ENCODE measurements around the gene LEO1.
A peak's percentile ranks its signal among the peaks of the same experiment; 100 is the strongest.

Gene LEO1
- 39.2 to 58.9 (median 47.9) reads per million in 4 experiments for total RNA-seq

DNA sequence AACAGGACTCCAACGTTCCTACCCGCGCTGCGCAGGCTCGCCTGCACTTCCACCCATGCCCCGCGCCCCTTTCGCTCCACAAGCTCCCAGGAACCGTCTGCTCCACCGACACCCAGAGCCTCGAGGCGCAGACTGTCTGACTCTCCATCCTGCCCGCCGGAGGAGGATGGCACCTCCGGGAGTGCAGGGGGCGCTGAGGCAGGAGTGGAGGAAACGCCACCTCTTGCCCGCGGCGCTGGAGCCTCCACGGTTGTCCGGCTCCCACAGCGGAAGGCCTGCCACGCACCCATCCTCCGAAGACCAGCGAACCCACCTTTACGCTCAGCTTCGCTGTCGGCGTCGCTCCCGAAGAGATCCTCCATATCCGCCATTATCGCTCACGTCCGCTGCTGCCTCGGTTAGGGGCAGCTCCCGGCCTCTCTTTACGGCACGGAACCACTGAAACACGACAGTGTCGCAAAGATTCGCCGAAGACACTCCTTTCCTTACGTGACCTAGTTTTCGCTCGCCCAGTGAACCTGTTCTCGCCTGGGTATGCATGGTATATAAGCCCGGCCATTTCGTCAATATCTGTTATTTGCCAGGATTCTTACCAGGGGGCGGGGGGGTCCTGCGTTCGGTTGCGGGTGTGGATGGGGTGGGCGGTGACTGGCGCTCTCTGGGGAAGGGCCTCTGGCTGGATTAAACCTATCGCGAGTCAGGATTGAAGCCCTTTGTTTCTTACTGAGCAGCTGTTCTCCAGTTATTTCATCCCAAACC lies at the start of gene LEO1:
TSS of gene LEO1 (minus strand) at position 404 of the 759 bp plus-strand sequence. CDS start at position 371, 33 bp downstream.
- DNase-seq: peak; percentile 84

GRCh38 chr15:52021128-52021671 lies 49.6 kb upstream of the LEO1 start:
- DNase-seq: peak; percentile 29

DNA sequence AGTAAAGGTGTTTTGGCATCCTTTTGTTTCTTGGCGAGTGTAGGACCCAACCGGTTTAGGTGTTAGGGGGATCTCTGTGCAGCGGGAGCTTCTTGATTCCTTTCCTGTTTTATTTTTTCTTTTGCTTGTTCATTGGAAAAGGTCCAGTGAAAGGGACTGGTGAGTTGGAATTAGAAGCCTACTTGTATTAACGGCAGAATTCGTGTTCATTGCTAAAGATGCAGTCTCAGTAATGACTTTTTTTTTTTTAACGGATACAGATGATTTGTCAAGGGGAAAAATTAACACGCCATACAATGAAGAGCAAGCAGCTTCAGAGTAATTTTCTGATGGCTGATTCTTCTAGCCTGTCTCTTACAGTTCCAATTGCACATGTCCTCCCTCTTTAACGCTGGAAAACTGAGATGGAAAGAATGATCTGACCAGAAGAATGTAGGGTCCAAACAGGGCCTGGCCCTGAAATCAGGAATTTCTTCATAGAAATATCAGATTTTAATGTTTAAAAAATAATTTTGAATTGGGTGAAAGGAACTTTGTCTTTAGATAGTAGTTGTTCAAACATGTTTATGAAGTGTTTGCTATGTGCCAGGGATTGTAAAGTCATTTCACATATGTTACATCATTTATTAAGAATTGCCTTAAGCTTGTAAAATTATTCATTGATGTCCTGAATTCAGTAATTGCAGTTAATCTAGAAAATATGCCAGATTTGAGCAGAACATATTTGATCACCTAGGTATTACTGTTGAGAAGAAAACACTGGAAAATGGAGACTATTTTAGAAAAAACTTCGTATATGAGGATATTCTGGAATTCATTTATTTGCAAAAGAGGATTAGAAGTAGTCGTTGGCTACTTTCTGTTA lies 48.9 kb upstream of the LEO1 start:
- DNase-seq: no peak

- peak; percentile 31 for DNase-seq
These were observed 48.0 kb upstream of the LEO1 start for GRCh38 chr15:52019394-52020220.

DNA sequence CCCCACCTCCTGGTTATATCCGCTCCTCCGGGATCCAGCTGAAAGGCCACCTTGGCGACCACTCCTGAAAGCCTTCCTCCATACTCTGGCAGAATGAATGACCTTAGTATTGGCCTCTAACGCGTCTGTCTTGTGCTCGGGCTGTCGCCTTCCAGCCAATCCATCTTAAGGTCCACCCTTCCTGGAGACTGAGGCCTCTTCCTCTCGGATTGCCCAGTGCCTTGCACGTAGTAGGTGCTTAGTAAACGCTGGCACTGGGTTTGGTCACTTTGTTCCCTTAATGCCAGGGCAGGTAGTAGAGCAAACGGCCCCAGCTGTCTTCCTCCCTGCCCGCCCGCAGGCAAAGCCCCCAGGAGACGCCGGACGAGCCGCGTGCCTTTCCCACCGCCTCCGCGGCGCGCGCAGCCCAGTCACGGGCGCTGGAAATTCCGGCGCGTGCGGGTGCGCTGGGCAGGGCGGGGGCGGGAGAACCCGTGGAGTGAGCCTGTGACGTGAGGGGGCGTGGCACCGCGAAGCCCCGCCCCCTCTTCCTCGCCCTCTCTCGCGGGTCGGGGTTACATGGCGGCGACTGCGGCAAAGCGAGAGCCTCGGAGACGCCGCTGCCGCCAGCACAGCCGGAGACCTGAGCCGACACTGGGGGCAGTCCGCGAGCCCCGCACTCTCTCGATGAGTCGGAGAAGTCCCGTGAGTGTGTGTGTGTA lies 47.3 kb upstream of the LEO1 start, which contains the start of gene MAPK6:
TSS of gene MAPK6 (plus strand) at position 527 of the 701 bp plus-strand sequence. CDS start 27,242 bp downstream, outside the sequence.
- peak; percentile 93 for DNase-seq

- DNase-seq: no peak
These were observed 46.7 kb upstream of the LEO1 start for GRCh38 chr15:52018244-52018643.

- DNase-seq: no peak
These were observed 44.7 kb upstream of the LEO1 start for GRCh38 chr15:52016316-52016715.

- DNase-seq: no peak
These were observed 43.0 kb upstream of the LEO1 start for GRCh38 chr15:52014616-52015015.

DNA sequence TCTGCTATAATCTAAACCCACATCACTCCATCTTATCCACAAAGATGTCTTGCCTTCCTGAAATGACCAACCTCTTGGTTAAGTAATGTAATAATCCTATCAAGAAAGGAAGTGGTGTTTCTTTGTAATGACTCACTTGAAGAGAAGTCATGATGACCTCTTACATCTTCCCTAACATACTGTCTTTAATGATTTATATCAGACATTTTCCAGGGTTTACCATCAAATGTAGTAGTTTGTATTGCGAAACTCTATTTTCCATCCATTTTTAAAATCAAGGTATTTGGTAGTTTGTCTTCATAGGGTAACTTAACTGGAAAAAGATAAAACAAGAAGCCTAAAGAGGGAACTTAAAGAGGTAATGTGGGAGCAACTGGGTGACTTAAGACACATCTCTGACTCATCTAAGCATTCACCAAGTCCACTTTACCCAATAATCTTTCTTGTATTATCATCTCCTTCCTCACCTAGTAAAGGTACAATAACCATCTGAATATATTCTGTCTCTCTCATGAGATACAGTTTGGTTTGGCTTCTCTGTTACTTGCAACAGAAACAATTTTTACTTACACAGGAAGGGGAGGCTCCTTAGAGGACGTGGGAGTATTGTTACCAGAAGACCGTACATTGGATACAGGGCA lies 41.7 kb upstream of the LEO1 start:
- DNase-seq: no peak

- no peak for DNase-seq
These were observed 40.6 kb upstream of the LEO1 start for GRCh38 chr15:52012210-52012609.

- no peak for DNase-seq
These were observed 40.1 kb upstream of the LEO1 start for GRCh38 chr15:52011711-52012144.

DNA sequence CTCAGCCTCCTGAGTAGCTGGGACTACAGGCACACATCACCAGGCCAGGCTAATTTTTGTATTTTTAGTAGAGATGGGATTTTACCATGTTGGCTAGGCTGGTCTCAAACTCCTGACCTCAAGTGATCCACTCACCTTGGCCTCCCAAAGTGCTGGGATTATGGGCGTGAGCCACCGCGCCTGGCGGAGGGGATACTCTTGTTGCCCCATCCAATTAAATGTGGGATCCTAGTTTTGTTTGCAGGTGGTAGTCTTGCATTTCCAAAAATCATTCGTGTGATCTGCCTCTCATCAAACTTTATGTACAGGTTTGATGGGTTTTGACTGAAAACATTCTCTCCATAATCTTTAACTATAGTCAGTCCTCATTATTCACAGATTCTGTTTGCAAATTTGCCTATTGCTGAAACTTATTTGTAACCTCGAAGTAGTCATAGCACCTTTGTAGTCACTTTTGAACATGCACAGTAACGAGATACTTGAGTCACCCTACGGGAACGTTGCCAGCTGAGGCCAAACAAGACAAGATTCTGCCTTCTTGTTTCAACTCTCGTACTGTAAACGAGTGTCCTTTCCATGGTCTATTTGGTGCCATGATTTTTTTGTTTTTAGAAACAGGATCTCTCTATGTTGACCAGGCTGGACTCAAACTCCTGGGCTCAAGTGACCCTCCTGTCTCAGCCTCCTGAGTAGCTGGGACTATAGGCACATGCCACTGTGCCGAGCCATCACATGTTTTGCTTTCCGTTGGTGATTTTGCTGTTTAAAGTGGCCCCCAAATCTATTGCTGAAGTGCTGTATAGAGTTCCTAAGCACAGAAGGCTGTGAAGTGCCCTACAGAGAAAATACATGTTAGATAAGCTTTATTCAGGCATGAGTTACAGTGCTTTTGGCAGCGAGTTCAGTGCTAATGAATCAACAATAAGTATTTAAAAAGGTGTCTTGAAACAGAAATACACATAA lies 39.3 kb upstream of the LEO1 start:
- no peak for DNase-seq

DNA sequence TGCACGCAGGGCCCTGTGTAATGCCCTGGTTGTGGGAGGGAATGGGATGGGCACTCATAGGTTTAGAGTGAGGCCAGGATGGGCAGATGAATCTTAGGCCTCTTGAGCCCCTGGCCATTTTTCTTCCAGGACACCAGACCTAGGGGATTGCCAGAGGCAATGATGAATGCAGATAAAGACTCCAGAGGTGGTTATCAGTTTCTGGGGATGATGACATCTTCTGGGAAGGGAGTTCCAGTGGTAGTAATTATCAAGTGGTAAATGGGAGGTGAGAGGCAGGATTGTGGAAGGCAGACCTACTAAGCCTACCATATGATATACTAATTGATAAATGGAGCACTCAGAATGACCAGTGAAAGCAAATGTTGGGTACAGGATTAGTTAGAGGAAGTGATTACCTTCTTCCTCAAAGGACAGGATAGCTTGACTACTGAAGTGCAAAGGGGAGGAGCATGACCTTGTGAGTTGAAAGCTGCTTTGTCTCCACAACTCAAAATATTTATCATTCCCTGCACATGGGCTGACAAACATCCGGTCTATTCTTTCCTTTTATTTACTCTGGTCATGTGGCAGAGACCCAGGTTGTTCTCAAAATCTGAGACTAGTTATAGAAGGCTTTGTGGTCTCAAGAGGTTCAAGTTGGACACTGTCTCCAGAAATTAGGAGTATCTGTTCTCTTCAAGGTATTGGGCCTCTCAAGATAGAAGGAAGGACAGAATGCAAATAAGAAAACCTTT lies 37.3 kb upstream of the LEO1 start:
- DNase-seq: no peak

- no peak for DNase-seq
These were observed 36.8 kb upstream of the LEO1 start for GRCh38 chr15:52008359-52008697.

DNA sequence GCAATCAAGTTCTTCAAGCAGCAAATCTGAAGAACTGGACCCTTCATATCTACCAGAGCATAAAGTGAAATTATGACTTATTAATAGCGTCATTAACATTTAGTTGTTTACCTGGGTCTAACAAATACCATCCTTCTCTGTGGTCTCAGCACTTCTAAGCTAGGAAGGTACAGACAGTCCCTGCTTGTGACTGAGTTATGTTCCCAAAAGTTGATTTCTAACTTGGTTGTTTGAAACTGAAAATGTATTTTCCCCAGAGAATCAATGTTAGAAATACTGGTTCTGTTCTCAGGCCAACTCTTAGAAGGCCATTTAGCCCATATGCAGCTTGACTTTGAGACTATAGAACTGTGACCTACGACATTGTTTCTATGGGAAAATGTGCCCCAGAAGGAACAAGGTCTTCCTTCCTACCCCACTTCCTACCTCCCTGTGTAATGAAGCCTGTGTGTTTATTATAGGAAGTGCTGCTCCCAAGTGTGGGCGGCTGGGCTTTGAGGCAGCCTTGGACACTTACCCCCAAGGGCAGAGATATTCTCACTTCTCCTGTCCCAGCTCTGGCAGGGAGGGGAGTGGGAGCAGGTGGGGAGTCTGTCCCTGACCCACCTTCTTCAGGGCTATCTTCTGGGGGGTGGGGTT lies 35.2 kb upstream of the LEO1 start:
- no peak for DNase-seq

GRCh38 chr15:52005748-52006701 lies 34.4 kb upstream of the LEO1 start:
- DNase-seq: no peak

GRCh38 chr15:52004806-52005205 lies 33.2 kb upstream of the LEO1 start:
- no peak for DNase-seq

- no peak for DNase-seq
These were observed 32.1 kb upstream of the LEO1 start for GRCh38 chr15:52003710-52004109.

All from effector CD8-positive, alpha-beta T cell (primary cell).